ENCODE results near the gene MESP1.

DNA sequence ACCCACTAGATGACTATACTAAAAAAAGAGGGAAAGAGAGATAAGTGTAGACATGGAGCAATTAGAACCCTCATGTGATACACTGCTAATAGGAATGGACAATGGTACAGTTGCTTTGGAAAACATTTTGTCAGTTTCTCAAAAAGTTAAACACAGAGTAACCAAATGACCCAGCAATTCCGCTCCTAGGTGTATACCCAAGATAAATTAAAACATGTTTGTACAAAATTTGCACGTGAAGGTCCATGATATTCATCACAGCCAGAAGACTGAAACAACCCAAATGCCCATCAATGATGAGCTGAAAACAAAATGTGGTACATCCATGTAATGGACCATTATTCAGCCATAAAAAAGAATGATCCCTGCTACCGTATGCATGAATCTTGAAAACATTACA, 36.9 kb upstream of the MESP1 start:
- TF ChIP-seq SP1 (IDR thresholded peaks at IDR 0.05; ENCODE audit: low read depth, low read length) (no peak), POLR2A (IDR thresholded peaks at IDR 0.05; ENCODE audit: control extremely low read depth in 1 of 2, low read depth in 2 of 2, low read length in 2 of 2) (no peak), SIN3A (conservative IDR thresholded peaks at IDR 0.05 in 1 of 2, IDR thresholded peaks at IDR 0.05 in 1 of 2; ENCODE audit: low read depth in 1 of 2, low read length in 2 of 2) (no peak), MAX (IDR thresholded peaks at IDR 0.05) (no peak), CTCF (IDR thresholded peaks at IDR 0.05; ENCODE audit: control extremely low read depth in 1 of 3, insufficient read depth in 1 of 3, low read depth in 1 of 3, low read length in 3 of 3) (no peak), BACH1 (IDR thresholded peaks at IDR 0.05; ENCODE audit: low read length) (no peak)
